Measurements from ENCODE around the gene CLCA4.

CLCA4 gene

GRCh38 chr1:86505564-86505902 is 41.3 kb upstream of the CLCA4 start:
- DNase-seq (ENCODE audit: low spot score), result no peak
- Histone ChIP-seq H3K27me3 (ENCODE audit: insufficient read depth, poor library complexity, severe bottlenecking) (no peaks in the 10 kb centered on the region), H3K4me1 (ENCODE audit: insufficient read depth, poor library complexity, severe bottlenecking) (peaks cover 5% of the 10 kb centered on the region), H3K9me3 (ENCODE audit: severe bottlenecking) (no peaks in the 10 kb centered on the region), H3K4me3 (ENCODE audit: severe bottlenecking) (no peak overlapping the region), H3K27ac (ENCODE audit: poor library complexity, severe bottlenecking) (no peak overlapping the region), H3K36me3 (ENCODE audit: low read depth) (no peaks in the 10 kb centered on the region)
- TF ChIP-seq, protein P1, sequence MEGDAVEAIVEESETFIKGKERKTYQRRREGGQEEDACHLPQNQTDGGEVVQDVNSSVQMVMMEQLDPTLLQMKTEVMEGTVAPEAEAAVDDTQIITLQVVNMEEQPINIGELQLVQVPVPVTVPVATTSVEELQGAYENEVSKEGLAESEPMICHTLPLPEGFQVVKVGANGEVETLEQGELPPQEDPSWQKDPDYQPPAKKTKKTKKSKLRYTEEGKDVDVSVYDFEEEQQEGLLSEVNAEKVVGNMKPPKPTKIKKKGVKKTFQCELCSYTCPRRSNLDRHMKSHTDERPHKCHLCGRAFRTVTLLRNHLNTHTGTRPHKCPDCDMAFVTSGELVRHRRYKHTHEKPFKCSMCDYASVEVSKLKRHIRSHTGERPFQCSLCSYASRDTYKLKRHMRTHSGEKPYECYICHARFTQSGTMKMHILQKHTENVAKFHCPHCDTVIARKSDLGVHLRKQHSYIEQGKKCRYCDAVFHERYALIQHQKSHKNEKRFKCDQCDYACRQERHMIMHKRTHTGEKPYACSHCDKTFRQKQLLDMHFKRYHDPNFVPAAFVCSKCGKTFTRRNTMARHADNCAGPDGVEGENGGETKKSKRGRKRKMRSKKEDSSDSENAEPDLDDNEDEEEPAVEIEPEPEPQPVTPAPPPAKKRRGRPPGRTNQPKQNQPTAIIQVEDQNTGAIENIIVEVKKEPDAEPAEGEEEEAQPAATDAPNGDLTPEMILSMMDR (IDR thresholded peaks at IDR 0.05; ENCODE audit: poor library complexity, severe bottlenecking), result no peak
- no peak for ATAC-seq (ENCODE audit: low read depth)

- DNase-seq (ENCODE audit: low spot score) (no peak), ATAC-seq (ENCODE audit: low read depth) (no peak)
- H3K27me3 ChIP-seq (ENCODE audit: insufficient read depth, poor library complexity, severe bottlenecking), result no peaks in the 10 kb centered on the region
- no peaks in the 10 kb centered on the region for H3K36me3 ChIP-seq (ENCODE audit: low read depth)
- TF ChIP-seq, protein P1 (IDR thresholded peaks at IDR 0.05; ENCODE audit: poor library complexity, severe bottlenecking), result peak; percentile 60
- peaks cover 2% of the 10 kb centered on the region for H3K4me1 ChIP-seq (ENCODE audit: insufficient read depth, poor library complexity, severe bottlenecking)
- H3K9me3 ChIP-seq (ENCODE audit: severe bottlenecking), result no peaks in the 10 kb centered on the region
- no peak overlapping the region for H3K4me3 ChIP-seq (ENCODE audit: severe bottlenecking)
- H3K27ac ChIP-seq (ENCODE audit: poor library complexity, severe bottlenecking), result no peak overlapping the region
Observed at GRCh38 chr1:86507935-86508582, 38.8 kb upstream of the CLCA4 start.

GRCh38 chr1:86508583-86508969 is 38.3 kb upstream of the CLCA4 start:
- TF ChIP-seq, protein P1 (IDR thresholded peaks at IDR 0.05; ENCODE audit: poor library complexity, severe bottlenecking), result no peak
- ATAC-seq (ENCODE audit: low read depth), result no peak
- H3K9me3 ChIP-seq (ENCODE audit: severe bottlenecking), result no peaks in the 10 kb centered on the region
- DNase-seq (ENCODE audit: low spot score), result no peak
- no peak overlapping the region for H3K4me3 ChIP-seq (ENCODE audit: severe bottlenecking)
- no peaks in the 10 kb centered on the region for H3K4me1 ChIP-seq (ENCODE audit: insufficient read depth, poor library complexity, severe bottlenecking)
- no peak overlapping the region for H3K27ac ChIP-seq (ENCODE audit: poor library complexity, severe bottlenecking)
- H3K36me3 ChIP-seq (ENCODE audit: low read depth), result no peaks in the 10 kb centered on the region
- H3K27me3 ChIP-seq (ENCODE audit: insufficient read depth, poor library complexity, severe bottlenecking), result no peaks in the 10 kb centered on the region

GRCh38 chr1:86515597-86515996 is 31.3 kb upstream of the CLCA4 start:
- H3K4me3 ChIP-seq (ENCODE audit: severe bottlenecking), result no peak overlapping the region
- no peaks in the 10 kb centered on the region for H3K36me3 ChIP-seq (ENCODE audit: low read depth)
- TF ChIP-seq, protein P1 (IDR thresholded peaks at IDR 0.05; ENCODE audit: poor library complexity, severe bottlenecking), result peak; percentile 65
- H3K4me1 ChIP-seq (ENCODE audit: insufficient read depth, poor library complexity, severe bottlenecking), result peaks cover 7% of the 10 kb centered on the region
- ATAC-seq (ENCODE audit: low read depth) (peak; percentile 91), DNase-seq (ENCODE audit: low spot score) (no peak)
- H3K9me3 ChIP-seq (ENCODE audit: severe bottlenecking), result no peaks in the 10 kb centered on the region
- H3K27ac ChIP-seq (ENCODE audit: poor library complexity, severe bottlenecking), result no peak overlapping the region
- H3K27me3 ChIP-seq (ENCODE audit: insufficient read depth, poor library complexity, severe bottlenecking), result no peaks in the 10 kb centered on the region

DNA sequence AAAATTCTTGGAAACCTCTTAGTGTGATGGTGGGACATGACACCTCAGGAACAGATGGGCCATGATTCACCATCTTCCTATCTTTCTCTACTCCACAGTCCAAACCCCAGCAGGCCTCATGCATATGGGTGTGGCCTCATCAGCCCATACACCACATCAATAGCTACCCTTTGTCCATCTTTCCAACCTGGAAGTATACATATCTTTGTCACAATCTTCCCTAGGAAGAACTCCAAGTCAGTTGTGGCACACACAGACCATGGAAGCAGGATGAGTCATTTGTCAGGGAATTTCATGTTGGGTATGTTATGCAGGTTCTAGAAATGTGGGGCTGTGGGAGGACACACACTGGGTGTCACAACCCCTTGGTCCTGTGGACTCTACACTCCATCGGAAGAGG is 30.5 kb upstream of the CLCA4 start:
- TF ChIP-seq, protein P1 (IDR thresholded peaks at IDR 0.05; ENCODE audit: poor library complexity, severe bottlenecking), result no peak
- H3K9me3 ChIP-seq (ENCODE audit: severe bottlenecking), result no peaks in the 10 kb centered on the region
- H3K4me1 ChIP-seq (ENCODE audit: insufficient read depth, poor library complexity, severe bottlenecking), result peaks cover 7% of the 10 kb centered on the region
- no peak for ATAC-seq (ENCODE audit: low read depth)
- no peak overlapping the region for H3K27ac ChIP-seq (ENCODE audit: poor library complexity, severe bottlenecking)
- no peak for DNase-seq (ENCODE audit: low spot score)
- H3K27me3 ChIP-seq (ENCODE audit: insufficient read depth, poor library complexity, severe bottlenecking), result no peaks in the 10 kb centered on the region
- no peaks in the 10 kb centered on the region for H3K36me3 ChIP-seq (ENCODE audit: low read depth)
- H3K4me3 ChIP-seq (ENCODE audit: severe bottlenecking), result no peak overlapping the region
